H1 (cell line): ENCODE measurements around the gene CUTA. TPM values are rescaled to one million over a fixed set of nuclear protein-coding genes. Genes with fewer than 3 reads are reported as not detected.

Experiments used
- RAD21 ChIP-seq, 2 experiments: IDR thresholded peaks in 1 of 2; conservative IDR thresholded peaks in 1 of 2; 2 replicates each; pipeline ENCODE4 v1.6.1; 2011; ENCODE audit warnings: low read depth in 2 of 2, low read length in 2 of 2, improper control_type of control experiment in 1 of 2, inconsistent platforms in 1 of 2, mild to moderate bottlenecking in 1 of 2, moderate library complexity in 1 of 2
- polyA plus RNA-seq, 7 experiments: library from polyadenylated mRNA; depleted of rRNA in 3 of 7; stranded (reverse) in 5 of 7; unstranded in 2 of 7; fragments of >200 nt in 5 of 7; fragments of 200-250 nt in 2 of 7; gene quantifications; 1 replicate in 5 of 7; 2 replicates in 1 of 7; 4 replicates in 1 of 7; pipeline versions ENCODE4 v1.2.1 to v1.2.3, GENCODE V29; 2011 to 2013; ENCODE audit warnings: missing spikeins in 2 of 7, mixed read lengths in 2 of 7
- total RNA-seq: library from RNA; stranded (reverse); fragmentation: NEBNext Ultra II Directional; extraction: Animal tissue kit (Norgen Biotek cat#: 25700); gene quantifications from 2 replicates; pipeline ENCODE4 v1.2.1, GENCODE V29; 2021

CUTA gene
- total and polyA plus RNA-seq, 2 of the 8 experiments (the other 6 are each of a cell fraction or from before 2014, with no cell fraction given), result 297 to 460 TPM

DNA sequence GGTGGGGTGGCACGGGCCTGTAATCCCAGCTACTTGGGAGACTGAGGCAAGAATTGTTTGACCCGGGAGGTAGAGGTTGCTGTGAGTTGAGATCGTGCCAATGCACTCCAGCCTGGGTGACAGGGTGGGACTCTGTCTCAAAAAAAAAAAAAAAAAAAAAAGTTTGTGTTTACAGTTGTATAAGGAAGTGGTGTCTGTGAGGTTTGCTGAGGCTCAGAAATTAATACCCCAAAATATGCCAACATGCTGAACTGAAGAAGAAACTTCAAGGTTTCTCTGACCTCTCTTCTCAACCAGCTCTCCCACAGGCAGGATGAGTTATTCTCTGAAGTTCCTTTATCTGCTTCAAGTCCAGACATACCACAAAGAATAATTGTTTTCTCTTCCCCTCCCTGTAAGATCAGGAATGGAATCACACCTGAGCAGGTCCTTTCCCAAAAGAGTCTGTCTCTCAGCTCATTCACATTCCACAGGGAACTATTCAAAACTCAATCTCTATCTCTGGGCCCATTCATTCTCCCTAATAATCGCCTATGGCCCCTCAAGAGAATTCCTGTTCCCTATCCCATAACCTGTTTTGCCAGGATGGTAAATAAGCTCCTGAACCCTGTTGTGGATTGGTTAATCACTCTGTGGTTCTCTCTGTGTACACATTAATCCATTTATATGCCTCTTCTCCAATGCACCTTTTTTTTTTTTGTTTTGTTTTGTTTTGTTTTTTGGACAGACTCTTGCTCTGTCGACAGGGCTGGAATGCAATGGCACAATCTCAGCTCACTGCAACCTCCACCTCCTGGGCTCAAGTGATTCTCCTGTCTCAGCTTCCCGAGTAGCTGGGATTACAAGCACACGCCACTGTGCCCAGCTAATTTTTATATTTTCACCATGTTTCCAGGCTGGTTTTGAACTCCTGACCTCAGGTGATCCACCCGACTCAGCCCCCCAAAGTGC is 43.7 kb downstream of the CUTA start (continued):
- TF ChIP-seq RAD21 (IDR thresholded peaks at IDR 0.05 in 1 of 2, conservative IDR thresholded peaks at IDR 0.05 in 1 of 2; ENCODE audit: low read depth in 2 of 2, low read length in 2 of 2), result no peak
- TF ChIP-seq, all 59 proteins: peak for 0
